H1 (cell line): ENCODE results near the gene RP9. TPM values are rescaled to one million over a fixed set of nuclear protein-coding genes. Genes with fewer than 3 reads are reported as not detected.

Experiments
- CTCF ChIA-PET: fragments of 300-600 bp; sonication (Branson Sonifier 250); formaldehyde crosslinking; loops from one replicate; lab custom pipeline; 2021; ENCODE audit not compliant: partially characterized antibody; lab: Charles Lee
- POLR2A ChIA-PET: fragments of 300-600 bp; sonication (Branson Sonifier 250); formaldehyde crosslinking; loops from one replicate; lab custom pipeline; 2021; ENCODE audit warnings: inconsistent platforms; ENCODE audit not compliant: partially characterized antibody; lab: Charles Lee
- DNase-seq, 2 experiments: peaks; one replicate each; pipeline versions ENCODE4 v3.0.0 to v3.0.0-alpha.2; 2010 to 2022; ENCODE audit warnings: low spot score in 2 of 2, low read depth in 1 of 2, mixed read lengths in 1 of 2
- FAIRE-seq: peaks from 2 replicates; lab custom pipeline; 2011; peaks lifted over from hg19 to GRCh38; lab: Jason Lieb, UNC
- H2AFZ ChIP-seq: 2 replicates; pipeline ENCODE4 v1.8.1; 2012; ENCODE audit warnings: low read length, inconsistent platforms
- H2AK5ac ChIP-seq: 2 replicates; pipeline ENCODE4 v1.6.1; 2013; ENCODE audit warnings: low read depth, low read length
- H2BK120ac ChIP-seq: replicated peaks from 2 replicates; pipeline ENCODE3; 2013; ENCODE audit warnings: low read depth, low read length, inconsistent platforms
- H2BK12ac ChIP-seq: 2 replicates; pipeline ENCODE4 v1.6.1; 2013; ENCODE audit warnings: low read depth, low read length
- H2BK15ac ChIP-seq: 2 replicates; pipeline ENCODE4 v1.6.1; 2013; ENCODE audit warnings: low read length
- H2BK20ac ChIP-seq: 2 replicates; pipeline ENCODE4 v1.6.1; 2013; ENCODE audit warnings: low read length
- H2BK5ac ChIP-seq: 2 replicates; pipeline ENCODE4 v1.6.1; 2013; ENCODE audit warnings: low read depth, low read length
- H3K14ac ChIP-seq: 2 replicates; pipeline ENCODE4 v1.6.1; 2013; ENCODE audit warnings: inconsistent platforms; ENCODE audit not compliant: insufficient read length
- H3K18ac ChIP-seq: 2 replicates; pipeline ENCODE4 v1.6.1; 2013; ENCODE audit warnings: low read length; ENCODE audit errors: extremely low read depth
- H3K23ac ChIP-seq: 2 replicates; pipeline ENCODE4 v1.6.1; 2013; ENCODE audit warnings: inconsistent platforms; ENCODE audit not compliant: insufficient read length
- H3K23me2 ChIP-seq: 2 replicates; pipeline ENCODE4 v1.6.1; 2013; ENCODE audit warnings: low read depth, low read length
- H3K27ac ChIP-seq: 2 replicates; pipeline ENCODE4 v1.6.1; 2011; ENCODE audit warnings: low read depth, low read length, inconsistent platforms
- H3K27me3 ChIP-seq, 4 experiments: replicated peaks in 1 of 4; 1 replicate in 1 of 4; 2 replicates in 3 of 4; pipeline versions ENCODE4 v1.6.1 to v1.8.1; 2011 to 2013; ENCODE audit warnings: low read length in 3 of 4, mild to moderate bottlenecking in 3 of 4, inconsistent platforms in 2 of 4, mixed read lengths in 2 of 4, moderate library complexity in 1 of 4; ENCODE audit not compliant: control insufficient read depth in 3 of 4, insufficient read depth in 3 of 4; ENCODE audit errors: extremely low read depth in 1 of 4
- H3K36me3 ChIP-seq, 4 experiments: 2 replicates each; pipeline versions ENCODE4 v1.6.1 to v1.8.1; 2011 to 2013; ENCODE audit warnings: mild to moderate bottlenecking in 4 of 4, low read length in 3 of 4, moderate library complexity in 2 of 4, control low read depth in 1 of 4, inconsistent platforms in 1 of 4; ENCODE audit not compliant: insufficient read depth in 4 of 4, control insufficient read depth in 2 of 4
- H3K4ac ChIP-seq: replicated peaks from 2 replicates; pipeline ENCODE3; 2013; ENCODE audit warnings: low read length, low read depth, mixed read lengths, inconsistent platforms; ENCODE audit not compliant: insufficient read length
- H3K4me1 ChIP-seq, 4 experiments: replicated peaks in 1 of 4; 1 replicate in 1 of 4; 2 replicates in 3 of 4; pipeline versions ENCODE4 v1.6.1 to v1.8.1; 2011 to 2013; ENCODE audit warnings: low read length in 3 of 4, inconsistent platforms in 2 of 4, mixed read lengths in 1 of 4; ENCODE audit not compliant: insufficient read depth in 4 of 4, control insufficient read depth in 3 of 4
- H3K4me2 ChIP-seq, 2 experiments: 2 replicates each; pipeline versions ENCODE4 v1.6.1 to v1.8.1; 2011 to 2013; ENCODE audit warnings: low read depth in 2 of 2, low read length in 2 of 2, control low read depth in 1 of 2, inconsistent platforms in 1 of 2, mild to moderate bottlenecking in 1 of 2; ENCODE audit not compliant: insufficient read depth in 1 of 2
- H3K4me3 ChIP-seq, 4 experiments: fragments of 200-600, 300-600 bp in 1 of 4; sonication (generic), shearing (Covaris generic), sonication (Bioruptor Twin) in 1 of 4; 2 replicates each; pipeline versions ENCODE4 v1.5.1 to v1.8.1; 2011 to 2016; ENCODE audit warnings: low read length in 4 of 4, low read depth in 3 of 4, control low read depth in 2 of 4, inconsistent platforms in 2 of 4, mild to moderate bottlenecking in 2 of 4, mixed read lengths in 1 of 4, moderate library complexity in 1 of 4; ENCODE audit not compliant: insufficient read depth in 2 of 4; ENCODE audit errors: extremely low read depth in 1 of 4
- H3K56ac ChIP-seq: replicated peaks from 2 replicates; pipeline ENCODE3; 2013; ENCODE audit warnings: low read depth, mild to moderate bottlenecking, mixed read lengths, low read length, inconsistent platforms; ENCODE audit not compliant: insufficient read length
- H3K79me1 ChIP-seq: 2 replicates; pipeline ENCODE4 v1.6.1; 2013; ENCODE audit warnings: low read depth, low read length, control low read depth
- H3K79me2 ChIP-seq, 2 experiments: 2 replicates each; pipeline versions ENCODE4 v1.6.1 to v1.8.1; 2012 to 2013; ENCODE audit warnings: low read length in 2 of 2, mild to moderate bottlenecking in 2 of 2, inconsistent platforms in 1 of 2; ENCODE audit not compliant: insufficient read depth in 2 of 2, control insufficient read depth in 1 of 2
- H3K9ac ChIP-seq, 4 experiments: replicated peaks in 1 of 4; 1 replicate in 1 of 4; 2 replicates in 3 of 4; pipeline versions ENCODE4 v1.6.1 to v1.8.1; 2011 to 2013; ENCODE audit warnings: low read depth in 3 of 4, low read length in 3 of 4, control low read depth in 2 of 4, mild to moderate bottlenecking in 2 of 4, moderate library complexity in 2 of 4, inconsistent platforms in 1 of 4; ENCODE audit errors: extremely low read depth in 1 of 4
- H3K9me3 ChIP-seq, 2 experiments: 2 replicates each; pipeline versions ENCODE4 v1.6.1 to v1.8.1; 2012 to 2013; ENCODE audit warnings: mild to moderate bottlenecking in 2 of 2, moderate library complexity in 2 of 2, control low read depth in 1 of 2, inconsistent platforms in 1 of 2, low read depth in 1 of 2, low read length in 1 of 2, mixed read lengths in 1 of 2; ENCODE audit not compliant: insufficient read depth in 2 of 2
- H4K20me1 ChIP-seq, 2 experiments: replicated peaks in 1 of 2; 2 replicates each; pipeline versions ENCODE3 to v1.8.1; 2011 to 2013; ENCODE audit warnings: inconsistent platforms in 2 of 2, low read length in 2 of 2, mild to moderate bottlenecking in 1 of 2; ENCODE audit not compliant: insufficient read depth in 2 of 2, control insufficient read depth in 1 of 2
- H4K5ac ChIP-seq: 2 replicates; pipeline ENCODE4 v1.6.1; 2013; ENCODE audit warnings: low read length, low read depth, mixed read lengths, inconsistent platforms; ENCODE audit not compliant: insufficient read length
- H4K8ac ChIP-seq: 2 replicates; pipeline ENCODE4 v1.8.0; 2013; ENCODE audit warnings: mild to moderate bottlenecking, moderate library complexity, low read length, inconsistent platforms; ENCODE audit not compliant: insufficient read depth; ENCODE audit errors: extremely low read depth
- H4K91ac ChIP-seq: replicated peaks from 2 replicates; pipeline ENCODE3; 2013; ENCODE audit warnings: low read length, mixed read lengths, inconsistent platforms; ENCODE audit not compliant: insufficient read length
- FOSL1 ChIP-seq: IDR thresholded peaks from 2 replicates; pipeline ENCODE4 v1.6.1; 2011; ENCODE audit warnings: mild to moderate bottlenecking, low read depth, low read length, moderate library complexity; ENCODE audit not compliant: insufficient read depth
- WGBS, 2 experiments: shearing (Covaris generic) in 1 of 2; methylation state at CpG; one replicate each; pipeline versions ENCODE4 v1.1.6 to v1.1.7; 2013 to 2015; ENCODE audit warnings: low lambda C conversion rate in 2 of 2, mixed read lengths in 2 of 2, inconsistent platforms in 1 of 2, low coverage in 1 of 2, missing lambda C conversion rate in 1 of 2; ENCODE audit not compliant: insufficient replicate concordance in 2 of 2, insufficient coverage in 1 of 2, insufficient read length in 1 of 2; ENCODE audit errors: extremely low coverage in 1 of 2, missing lambda C conversion rate in 1 of 2; 5-methylcytosine and 5-hydroxymethylcytosine counted together
- polyA plus RNA-seq, 7 experiments: library from polyadenylated mRNA; depleted of rRNA in 3 of 7; stranded (reverse) in 5 of 7; unstranded in 2 of 7; fragments of >200 nt in 5 of 7; fragments of 200-250 nt in 2 of 7; gene quantifications; 1 replicate in 5 of 7; 2 replicates in 1 of 7; 4 replicates in 1 of 7; pipeline versions ENCODE4 v1.2.1 to v1.2.3, GENCODE V29; 2011 to 2013; ENCODE audit warnings: missing spikeins in 2 of 7, mixed read lengths in 2 of 7
- total RNA-seq: library from RNA; stranded (reverse); fragmentation: NEBNext Ultra II Directional; extraction: Animal tissue kit (Norgen Biotek cat#: 25700); gene quantifications from 2 replicates; pipeline ENCODE4 v1.2.1, GENCODE V29; 2021

The RP9 gene
- total and polyA plus RNA-seq, 2 of the 8 experiments (the other 6 are each of a cell fraction or from before 2014, with no cell fraction given): 11.0 to 12.4 TPM

DNA sequence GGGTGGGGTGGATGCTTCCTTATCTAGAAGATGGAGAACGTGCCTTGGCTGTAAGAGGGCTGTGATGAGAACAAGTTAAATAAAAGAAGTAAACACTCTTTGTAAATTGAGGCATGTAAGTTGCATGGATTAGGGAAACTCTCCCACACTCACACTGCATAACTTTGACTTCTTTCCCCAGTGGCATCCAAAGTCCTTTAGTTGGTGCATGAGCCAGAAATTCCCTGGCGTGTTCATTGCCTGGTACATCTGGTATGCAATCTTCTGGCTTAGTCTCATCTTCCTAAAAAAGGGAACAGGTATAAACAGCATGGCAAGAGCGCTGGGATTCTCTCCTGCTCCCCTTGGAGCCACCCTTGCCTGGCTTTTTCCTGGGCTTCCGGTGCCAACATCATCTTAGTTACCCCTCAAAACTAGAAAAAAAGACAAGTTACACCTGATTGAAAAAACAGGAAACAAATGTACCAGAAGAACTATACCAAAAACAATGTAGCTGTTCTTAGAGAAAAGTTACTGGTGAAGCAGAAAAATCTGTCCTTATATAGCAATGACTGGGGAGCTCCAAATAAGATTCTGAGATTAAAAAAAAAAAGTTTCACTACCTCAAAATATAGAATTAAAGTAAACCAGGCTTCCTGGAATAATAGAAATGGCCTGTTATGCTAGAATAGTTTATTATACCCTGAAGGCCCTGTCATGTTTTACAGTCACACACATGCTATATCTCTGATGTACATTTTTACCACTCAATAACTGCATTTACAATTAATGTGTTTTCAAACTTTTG lies 9.9 kb downstream of the RP9 start:
- DNase-seq (no peak), FAIRE-seq (no peak)
- Histone ChIP-seq H4K91ac (no peak overlapping the region), H3K23me2 (no peaks in the 10 kb centered on the region), H2BK120ac (no peak overlapping the region), H2BK20ac (no peak overlapping the region), H3K4me3 (no peak overlapping the region), H3K56ac (no peak overlapping the region), H3K9ac (no peak overlapping the region), H4K5ac (no peak overlapping the region), H3K79me1 (no peaks in the 10 kb centered on the region), H3K27ac (no peak overlapping the region), H2AK5ac (no peak overlapping the region), H3K27me3 (no peaks in the 10 kb centered on the region), H3K4me1 (no peaks in the 10 kb centered on the region), H2BK12ac (no peak overlapping the region), H3K36me3 (peaks cover 2 to 60% (median 31%) of the 10 kb centered on the region in 4 experiments; a peak in 7 of 8 replicates), H4K20me1 (peaks cover 0 to 5% of the 10 kb centered on the region in 2 experiments), H2BK5ac (no peak overlapping the region), H3K18ac (no peak overlapping the region), H3K23ac (no peak overlapping the region), H3K4ac (no peak overlapping the region), H2AFZ (no peak overlapping the region), H3K9me3 (no peaks in the 10 kb centered on the region), H3K14ac (no peak overlapping the region), H2BK15ac (no peak overlapping the region), H3K79me2 (peaks cover 0 to 3% of the 10 kb centered on the region in 2 experiments; a peak in 2 of 4 replicates), H3K4me2 (no peak overlapping the region), H4K8ac (no peak overlapping the region)
- TF ChIP-seq FOSL1: no peak
- POLR2A ChIA-PET: no interaction called here
- 84% methylated on average over 4 of the region's 4 CpGs; no CpG with 5 or more reads in 1 of the 2 experiments for WGBS, 2 experiments
- CTCF ChIA-PET: interaction anchor here (1.8 to 2.2 kb wide), 2 partner anchors 10 to 21 kb away, joined by 6 to 8 read pairs; partner anchors contain the start of gene RP9
